SK-N-SH (cell line): Measurements from ENCODE around the gene PTGFRN.

Source experiments
- CHD2 ChIP-seq: fragments of 150-350 bp; IDR thresholded peaks from 2 replicates; pipeline ENCODE4 v1.6.1; 2018; ENCODE audit warnings: low read length; ENCODE audit not compliant: partially characterized antibody
- FOSL2 ChIP-seq: IDR thresholded peaks from 2 replicates; pipeline ENCODE4 v1.4.0; 2012; ENCODE audit warnings: low read depth, mild to moderate bottlenecking, moderate library complexity, borderline replicate concordance
- GATA2 ChIP-seq: sonication (generic); formaldehyde crosslinking; IDR thresholded peaks from 2 replicates; pipeline ENCODE4 v1.5.0; 2020; ENCODE audit warnings: mild to moderate bottlenecking, missing genetic modification reagents
- RAD21 ChIP-seq: IDR thresholded peaks from 2 replicates; pipeline ENCODE4 v1.6.1; 2012; ENCODE audit warnings: mild to moderate bottlenecking, low read length
- RCOR1 ChIP-seq: fragments of 150-350 bp; IDR thresholded peaks from 2 replicates; pipeline ENCODE4 v1.6.1; 2017; ENCODE audit warnings: antibody characterized with exemption, low read length
- SIN3A ChIP-seq: IDR thresholded peaks from 2 replicates; pipeline ENCODE4 v1.6.1; 2012; ENCODE audit warnings: low read depth, mild to moderate bottlenecking, low read length, moderate library complexity, borderline replicate concordance
- SMC3 ChIP-seq: IDR thresholded peaks from 2 replicates; pipeline ENCODE4 v1.6.1; 2012; ENCODE audit warnings: low read depth, low read length, improper control_type of control experiment
- TEAD4 ChIP-seq: IDR thresholded peaks from 2 replicates; pipeline ENCODE4 v1.4.0; 2012; ENCODE audit warnings: mild to moderate bottlenecking, borderline replicate concordance; ENCODE audit not compliant: insufficient read depth
- TF ChIP-seq, protein P1 (sequence below): fragments of 200-600 bp; sonication (generic); IDR thresholded peaks from 2 replicates; pipeline ENCODE4 v1.6.1; 2017; ENCODE audit warnings: antibody characterized with exemption, mild to moderate bottlenecking, moderate library complexity
- TF ChIP-seq, protein P2 (sequence below): IDR thresholded peaks from 2 replicates; pipeline ENCODE4 v1.4.0; 2012; ENCODE audit warnings: low read depth

DNA sequence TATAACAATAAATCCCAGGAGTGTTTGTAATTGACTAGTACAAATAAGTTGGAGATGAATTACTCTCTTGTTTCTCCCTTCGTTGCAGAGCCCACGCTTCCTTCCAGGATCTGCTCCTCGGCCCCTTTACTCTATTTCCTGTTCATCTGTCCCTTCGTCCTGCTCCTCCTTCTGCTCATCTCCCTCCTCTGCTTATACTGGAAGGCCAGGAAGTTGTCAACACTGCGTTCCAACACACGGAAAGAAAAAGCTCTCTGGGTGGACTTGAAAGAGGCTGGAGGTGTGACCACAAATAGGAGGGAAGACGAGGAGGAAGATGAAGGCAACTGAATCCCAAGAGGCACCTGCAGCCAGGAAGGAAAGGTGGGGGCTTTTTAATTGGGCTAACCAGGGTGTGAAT, 124.1 kb downstream of the PTGFRN start:
- TF ChIP-seq, protein P1, sequence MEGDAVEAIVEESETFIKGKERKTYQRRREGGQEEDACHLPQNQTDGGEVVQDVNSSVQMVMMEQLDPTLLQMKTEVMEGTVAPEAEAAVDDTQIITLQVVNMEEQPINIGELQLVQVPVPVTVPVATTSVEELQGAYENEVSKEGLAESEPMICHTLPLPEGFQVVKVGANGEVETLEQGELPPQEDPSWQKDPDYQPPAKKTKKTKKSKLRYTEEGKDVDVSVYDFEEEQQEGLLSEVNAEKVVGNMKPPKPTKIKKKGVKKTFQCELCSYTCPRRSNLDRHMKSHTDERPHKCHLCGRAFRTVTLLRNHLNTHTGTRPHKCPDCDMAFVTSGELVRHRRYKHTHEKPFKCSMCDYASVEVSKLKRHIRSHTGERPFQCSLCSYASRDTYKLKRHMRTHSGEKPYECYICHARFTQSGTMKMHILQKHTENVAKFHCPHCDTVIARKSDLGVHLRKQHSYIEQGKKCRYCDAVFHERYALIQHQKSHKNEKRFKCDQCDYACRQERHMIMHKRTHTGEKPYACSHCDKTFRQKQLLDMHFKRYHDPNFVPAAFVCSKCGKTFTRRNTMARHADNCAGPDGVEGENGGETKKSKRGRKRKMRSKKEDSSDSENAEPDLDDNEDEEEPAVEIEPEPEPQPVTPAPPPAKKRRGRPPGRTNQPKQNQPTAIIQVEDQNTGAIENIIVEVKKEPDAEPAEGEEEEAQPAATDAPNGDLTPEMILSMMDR = no peak
- TF ChIP-seq CHD2 (no peak), FOSL2 (no peak), SIN3A (no peak), RCOR1 (no peak), RAD21 (no peak), SMC3 (no peak), TEAD4 (no peak), GATA2 (CRISPR knock-in tag) (no peak)
- TF ChIP-seq, protein P2, sequence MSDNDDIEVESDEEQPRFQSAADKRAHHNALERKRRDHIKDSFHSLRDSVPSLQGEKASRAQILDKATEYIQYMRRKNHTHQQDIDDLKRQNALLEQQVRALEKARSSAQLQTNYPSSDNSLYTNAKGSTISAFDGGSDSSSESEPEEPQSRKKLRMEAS = no peak
